IPS-15b (cell line): Measurements from ENCODE around the gene HMGXB4.

ENCODE experiments used
- H3K27me3 ChIP-seq: one replicate; pipeline ENCODE4 v1.6.1; 2013; ENCODE audit warnings: low read length; ENCODE audit not compliant: control insufficient read depth, insufficient read depth
- H3K36me3 ChIP-seq: one replicate; pipeline ENCODE4 v1.6.1; 2013; ENCODE audit warnings: low read length; ENCODE audit not compliant: control insufficient read depth, insufficient read depth
- H3K4me1 ChIP-seq: one replicate; pipeline ENCODE4 v1.6.1; 2013; ENCODE audit warnings: mild to moderate bottlenecking, low read length; ENCODE audit not compliant: control insufficient read depth, insufficient read depth
- H3K4me3 ChIP-seq: one replicate; pipeline ENCODE4 v1.5.1; 2013; ENCODE audit warnings: low read depth, low read length
- H3K9ac ChIP-seq: one replicate; pipeline ENCODE4 v1.6.1; 2013; ENCODE audit warnings: low read depth, mild to moderate bottlenecking, low read length
- H3K9me3 ChIP-seq: one replicate; pipeline ENCODE4 v1.6.1; 2013; ENCODE audit warnings: mild to moderate bottlenecking, low read length; ENCODE audit not compliant: control insufficient read depth, insufficient read depth

HMGXB4 gene

GRCh38 chr22:35301372-35301874 is 44.1 kb downstream of the HMGXB4 start:
- Histone ChIP-seq H3K9me3 (no peaks in the 10 kb centered on the region), H3K4me3 (no peak overlapping the region), H3K9ac (no peak overlapping the region), H3K36me3 (peaks cover 2% of the 10 kb centered on the region), H3K27me3 (no peaks in the 10 kb centered on the region), H3K4me1 (no peaks in the 10 kb centered on the region)

GRCh38 chr22:35303029-35303624 is 45.8 kb downstream of the HMGXB4 start:
- Histone ChIP-seq H3K4me1 (no peaks in the 10 kb centered on the region), H3K36me3 (peaks cover 2% of the 10 kb centered on the region), H3K4me3 (no peak overlapping the region), H3K9ac (no peak overlapping the region), H3K27me3 (no peaks in the 10 kb centered on the region), H3K9me3 (no peaks in the 10 kb centered on the region)

- Histone ChIP-seq H3K4me3 (no peak overlapping the region), H3K9ac (no peak overlapping the region), H3K27me3 (no peaks in the 10 kb centered on the region), H3K4me1 (no peaks in the 10 kb centered on the region), H3K9me3 (no peaks in the 10 kb centered on the region), H3K36me3 (no peaks in the 10 kb centered on the region)
These were observed 48.3 kb downstream of the HMGXB4 start for GRCh38 chr22:35305525-35306070.

GRCh38 chr22:35306350-35306967 is 49.2 kb downstream of the HMGXB4 start:
- Histone ChIP-seq H3K9me3 (no peaks in the 10 kb centered on the region), H3K9ac (no peak overlapping the region), H3K27me3 (no peaks in the 10 kb centered on the region), H3K4me3 (no peak overlapping the region), H3K4me1 (no peaks in the 10 kb centered on the region), H3K36me3 (no peaks in the 10 kb centered on the region)

GRCh38 chr22:35307372-35307771 is 50.1 kb downstream of the HMGXB4 start:
- H3K9ac ChIP-seq = no peak overlapping the region

GRCh38 chr22:35307892-35308291 is 50.6 kb downstream of the HMGXB4 start:
- H3K4me1 ChIP-seq = no peaks in the 10 kb centered on the region
- H3K36me3 ChIP-seq = no peaks in the 10 kb centered on the region
- no peak overlapping the region for H3K9ac ChIP-seq
- no peaks in the 10 kb centered on the region for H3K9me3 ChIP-seq
- H3K27me3 ChIP-seq = no peaks in the 10 kb centered on the region
- no peak overlapping the region for H3K4me3 ChIP-seq

More at GRCh38 chr22:35307372-35307771, 50.1 kb downstream of the HMGXB4 start:
- no peaks in the 10 kb centered on the region for H3K4me1 ChIP-seq
- H3K27me3 ChIP-seq = no peaks in the 10 kb centered on the region
- no peak overlapping the region for H3K4me3 ChIP-seq
- no peaks in the 10 kb centered on the region for H3K9me3 ChIP-seq
- H3K36me3 ChIP-seq = no peaks in the 10 kb centered on the region

GRCh38 chr22:35308480-35309021 is 51.3 kb downstream of the HMGXB4 start:
- Histone ChIP-seq H3K36me3 (no peaks in the 10 kb centered on the region), H3K4me3 (no peak overlapping the region), H3K4me1 (no peaks in the 10 kb centered on the region), H3K9me3 (no peaks in the 10 kb centered on the region), H3K9ac (no peak overlapping the region), H3K27me3 (no peaks in the 10 kb centered on the region)

GRCh38 chr22:35310556-35311550 is 53.6 kb downstream of the HMGXB4 start:
- Histone ChIP-seq H3K4me1 (peaks cover 2% of the 10 kb centered on the region), H3K4me3 (no peak overlapping the region), H3K9me3 (no peaks in the 10 kb centered on the region), H3K27me3 (no peaks in the 10 kb centered on the region), H3K36me3 (no peaks in the 10 kb centered on the region), H3K9ac (no peak overlapping the region)

GRCh38 chr22:35311551-35311999 is 54.3 kb downstream of the HMGXB4 start:
- H3K27me3 ChIP-seq = no peaks in the 10 kb centered on the region
- H3K4me1 ChIP-seq = peaks cover 2% of the 10 kb centered on the region
- H3K9me3 ChIP-seq = no peaks in the 10 kb centered on the region
- H3K36me3 ChIP-seq = no peaks in the 10 kb centered on the region
- no peak overlapping the region for H3K9ac ChIP-seq
- H3K4me3 ChIP-seq = no peak overlapping the region

- H3K9ac ChIP-seq = no peak overlapping the region
- no peaks in the 10 kb centered on the region for H3K9me3 ChIP-seq
- H3K36me3 ChIP-seq = no peaks in the 10 kb centered on the region
- H3K4me1 ChIP-seq = peaks cover 2% of the 10 kb centered on the region
- H3K27me3 ChIP-seq = no peaks in the 10 kb centered on the region
- H3K4me3 ChIP-seq = no peak overlapping the region
These were observed 55.1 kb downstream of the HMGXB4 start for GRCh38 chr22:35312198-35313059.
